ENCODE measurements around the gene SHC2.

GRCh38 chr19:400976-401865 is 59.6 kb downstream of the SHC2 start:
- TF ChIP-seq EZH2 (IDR thresholded peaks at IDR 0.05; ENCODE audit: insufficient read depth, low read length) (no peak), CTCF (IDR thresholded peaks at IDR 0.05; ENCODE audit: insufficient read depth, low read depth, low read length) (no peak)
